CD4-positive, CD25-positive, alpha-beta regulatory T cell (primary cell): ENCODE data around the gene TEX19. TPM values are rescaled to one million over a fixed set of nuclear protein-coding genes. Genes with fewer than 3 reads are reported as not detected.
A peak's percentile ranks its signal among the peaks of the same experiment; 100 is the strongest.

ENCODE experiments used
- ATAC-seq, 2 donors: fragments of 150-1000 bp; cut with Tn5 transposase; one replicate each; pipeline ENCODE4 v1.10.0; 2021; ENCODE audit warnings: low read depth in 2 of 2, moderate number of reproducible peaks in 2 of 2, moderate library complexity in 1 of 2
- DNase-seq, 3 donors: peaks; one replicate each; pipeline versions ENCODE4 v3.0.0 to v3.0.0-alpha.2; 2012 to 2022; ENCODE audit warnings: mixed read lengths in 1 of 3
- H3K27ac ChIP-seq: one replicate; pipeline ENCODE4 v1.7.0; 2013; ENCODE audit warnings: mild to moderate bottlenecking, low read length; ENCODE audit not compliant: insufficient read depth, poor library complexity, severe bottlenecking
- H3K27me3 ChIP-seq: one replicate; pipeline ENCODE4 v1.7.0; 2013; ENCODE audit warnings: low read length; ENCODE audit not compliant: control insufficient read depth, insufficient read depth
- H3K36me3 ChIP-seq: one replicate; pipeline ENCODE4 v1.7.0; 2013; ENCODE audit warnings: mild to moderate bottlenecking, low read length, moderate library complexity; ENCODE audit not compliant: control insufficient read depth, insufficient read depth
- H3K4me1 ChIP-seq: 2 replicates; pipeline ENCODE4 v1.7.0; 2013; ENCODE audit warnings: mild to moderate bottlenecking, low read length; ENCODE audit not compliant: insufficient read depth, control insufficient read depth, poor library complexity, severe bottlenecking
- H3K4me3 ChIP-seq: one replicate; pipeline ENCODE4 v1.7.0; 2013; ENCODE audit warnings: low read depth, mild to moderate bottlenecking, low read length, moderate library complexity
- H3K9me3 ChIP-seq, 2 experiments: 1 replicate in 1 of 2; 2 replicates in 1 of 2; pipeline ENCODE4 v1.7.0; 2013; ENCODE audit warnings: low read length in 2 of 2, mild to moderate bottlenecking in 1 of 2, moderate library complexity in 1 of 2; ENCODE audit not compliant: control insufficient read depth in 2 of 2
- H3K27ac Mint-ChIP-seq, 3 donors: one replicate each; pipeline ENCODE4 v1.8.0; 2020 to 2022; ENCODE audit warnings: mild to moderate bottlenecking in 3 of 3, mixed read lengths in 3 of 3, moderate library complexity in 2 of 3
- H3K27me3 Mint-ChIP-seq: one replicate; pipeline ENCODE4 v1.8.0; 2022; ENCODE audit warnings: mild to moderate bottlenecking, mixed read lengths
- H3K36me3 Mint-ChIP-seq: one replicate; pipeline ENCODE4 v1.8.0; 2020; ENCODE audit warnings: mixed read lengths
- H3K4me1 Mint-ChIP-seq, 4 donors: one replicate each; pipeline ENCODE4 v1.8.0; 2020 to 2022; ENCODE audit warnings: mixed read lengths in 4 of 4, mild to moderate bottlenecking in 1 of 4
- H3K4me3 Mint-ChIP-seq, 4 donors: one replicate each; pipeline ENCODE4 v1.8.0; 2020 to 2022; ENCODE audit warnings: mild to moderate bottlenecking in 4 of 4, mixed read lengths in 4 of 4, moderate library complexity in 3 of 4
- H3K9me3 Mint-ChIP-seq, 7 donors: one replicate each; pipeline ENCODE4 v1.8.0; 2020 to 2022; ENCODE audit warnings: mixed read lengths in 7 of 7, mild to moderate bottlenecking in 3 of 7, moderate library complexity in 2 of 7
- polyA plus RNA-seq, 4 donors: library from polyadenylated mRNA; unstranded; fragments of 300-500 nt; fragmentation: Illumina TruSeq; gene quantifications; one replicate each; pipeline ENCODE4 v1.2.3, GENCODE V29; 2021
- total RNA-seq: library from RNA; stranded (reverse); gene quantifications from one replicate; pipeline ENCODE4 v1.2.3, GENCODE V29; 2022

TEX19 gene
- total and polyA plus RNA-seq, 5 donors from 2014 or later: not detected

DNA sequence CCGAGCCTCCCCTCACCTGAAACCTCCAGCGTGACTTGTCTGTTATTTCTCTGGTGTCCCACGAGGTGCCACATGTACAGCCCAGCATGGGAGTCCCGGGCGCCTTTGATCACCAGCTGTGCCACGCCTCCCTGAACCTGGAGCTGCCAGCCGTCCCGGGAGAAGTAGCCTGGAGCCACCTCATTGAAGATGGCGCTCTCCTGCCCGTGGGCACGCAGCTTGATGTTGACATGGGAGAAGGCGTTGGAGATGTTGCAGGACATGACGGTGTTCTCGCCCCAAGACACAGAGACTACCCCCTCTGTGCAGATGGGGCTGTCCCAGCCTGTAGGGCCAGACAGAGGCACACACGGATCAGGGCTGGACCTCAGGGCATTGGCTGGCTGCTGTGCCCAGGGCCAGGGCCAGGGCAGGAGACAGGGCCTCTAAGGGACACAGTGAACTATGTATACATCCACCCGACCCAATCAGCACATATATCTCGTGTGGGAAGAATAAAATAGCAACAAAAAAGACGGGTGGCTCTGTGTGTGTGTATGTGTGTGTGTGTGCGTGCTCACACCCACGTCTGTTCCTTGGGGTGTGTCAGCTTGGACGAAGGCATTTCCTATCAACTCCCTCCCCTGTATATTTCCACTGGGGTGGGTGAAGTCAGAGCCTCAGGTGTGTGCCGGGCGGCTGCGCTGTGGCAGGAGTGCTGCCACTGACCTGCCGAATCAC lies 34.3 kb upstream of the TEX19 start:
- Mint-ChIP-seq H3K36me3 (no peaks in the 10 kb centered on the region), H3K27ac (peak overlapping the region in 1 of 3 donors; percentile 25), H3K4me3 (peak overlapping the region in 2 of 4 donors; percentile 22 to 44), H3K9me3 (no peaks in the 10 kb centered on the region), H3K4me1 (peaks cover 0 to 18% (median 9%) of the 10 kb centered on the region in 4 donors), H3K27me3 (peaks cover 10% of the 10 kb centered on the region)
- no peaks in the 10 kb centered on the region for H3K27me3 ChIP-seq
- no peak overlapping the region for H3K4me3 ChIP-seq
- no peaks in the 10 kb centered on the region for H3K36me3 ChIP-seq
- no peaks in the 10 kb centered on the region for H3K9me3 ChIP-seq
- DNase-seq (no peak), ATAC-seq (no peak)
- H3K4me1 ChIP-seq: peaks cover 23% of the 10 kb centered on the region
- H3K27ac ChIP-seq: no peak overlapping the region

DNA sequence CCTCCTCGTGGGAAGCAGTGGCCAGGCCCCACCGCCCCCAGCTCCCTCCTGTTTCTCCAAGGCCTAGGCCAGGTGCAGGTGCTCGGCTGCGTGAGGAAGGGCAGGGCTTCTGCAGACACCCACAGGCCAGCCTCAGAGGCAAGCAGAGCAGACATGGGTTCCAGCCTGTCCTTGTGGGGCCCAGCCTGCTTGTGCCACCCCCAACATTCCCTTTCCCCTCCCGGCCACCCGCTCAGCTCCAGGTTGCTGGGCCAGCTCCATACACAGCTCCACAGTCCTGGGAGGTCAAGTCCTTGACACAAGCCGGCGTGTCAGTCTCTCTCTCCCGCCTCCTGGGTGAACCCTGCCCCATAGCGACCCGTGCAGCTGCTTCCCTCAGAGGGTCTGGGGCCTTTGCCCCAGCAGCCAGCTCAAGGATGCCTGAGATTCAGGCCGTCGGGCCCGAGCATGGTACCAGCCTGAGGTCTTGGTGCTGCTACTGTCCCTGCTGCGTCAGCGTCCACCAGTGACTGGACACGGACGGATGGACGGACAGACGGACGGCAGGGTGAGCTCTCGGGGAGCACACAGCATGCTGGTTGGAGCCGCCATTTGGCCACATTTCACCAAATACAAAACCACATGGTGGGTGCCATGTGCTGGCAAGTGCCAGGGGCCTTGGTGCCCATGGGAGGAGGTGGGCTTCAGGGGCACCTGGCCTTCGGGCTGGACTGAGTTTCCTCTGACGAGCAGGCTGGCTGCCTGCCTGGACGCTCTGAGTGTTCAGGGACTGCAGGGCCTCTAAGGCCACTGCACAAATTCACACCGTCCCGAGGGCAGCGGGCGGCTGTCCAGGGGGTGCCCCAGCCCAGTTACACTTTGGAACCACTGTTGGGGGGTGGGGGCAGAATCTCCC lies 33.5 kb upstream of the TEX19 start:
- Histone ChIP-seq H3K4me3 (no peak overlapping the region), H3K36me3 (no peaks in the 10 kb centered on the region), H3K27ac (no peak overlapping the region), H3K9me3 (no peaks in the 10 kb centered on the region), H3K27me3 (no peaks in the 10 kb centered on the region), H3K4me1 (peaks cover 22% of the 10 kb centered on the region)
- Mint-ChIP-seq H3K4me3 (peak overlapping the region in 2 of 4 donors; percentile 21 to 29), H3K27ac (no peak overlapping the region), H3K27me3 (peaks cover 10% of the 10 kb centered on the region), H3K36me3 (no peaks in the 10 kb centered on the region), H3K9me3 (no peaks in the 10 kb centered on the region), H3K4me1 (peaks cover 0 to 18% (median 9%) of the 10 kb centered on the region in 4 donors)
- DNase-seq (no peak), ATAC-seq (no peak)

DNA sequence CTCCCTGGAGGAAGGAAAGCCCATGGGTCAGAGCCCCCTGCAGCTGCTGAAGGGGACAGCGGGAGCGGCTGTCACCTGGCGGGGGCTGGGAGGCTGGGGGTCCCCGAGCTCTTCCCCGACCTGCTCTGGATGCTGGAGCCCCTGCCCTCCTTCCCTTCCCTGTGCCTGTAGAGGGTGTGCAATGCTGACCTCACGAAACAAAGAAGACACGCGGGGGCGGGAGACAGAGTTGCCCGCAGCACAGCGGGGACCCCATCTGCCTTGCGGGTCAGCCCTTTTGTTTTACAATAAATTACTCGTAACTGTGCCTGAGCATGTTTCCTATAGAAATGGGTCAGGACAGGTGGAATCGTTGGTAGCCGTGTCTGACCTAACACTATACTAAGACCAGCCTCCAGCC lies 31.8 kb upstream of the TEX19 start:
- H3K9me3 ChIP-seq: no peaks in the 10 kb centered on the region
- no peaks in the 10 kb centered on the region for H3K36me3 Mint-ChIP-seq
- no peaks in the 10 kb centered on the region for H3K27me3 ChIP-seq
- H3K36me3 ChIP-seq: no peaks in the 10 kb centered on the region
- H3K27ac ChIP-seq: no peak overlapping the region
- peaks cover 0 to 9% (median 5%) of the 10 kb centered on the region in 4 donors for H3K4me1 Mint-ChIP-seq
- H3K9me3 Mint-ChIP-seq: no peaks in the 10 kb centered on the region
- peaks cover 5% of the 10 kb centered on the region for H3K4me1 ChIP-seq
- H3K27ac Mint-ChIP-seq: no peak overlapping the region
- H3K4me3 Mint-ChIP-seq: no peak overlapping the region
- no peak overlapping the region for H3K4me3 ChIP-seq
- peaks cover 16% of the 10 kb centered on the region for H3K27me3 Mint-ChIP-seq
- ATAC-seq (no peak), DNase-seq (no peak)

DNA sequence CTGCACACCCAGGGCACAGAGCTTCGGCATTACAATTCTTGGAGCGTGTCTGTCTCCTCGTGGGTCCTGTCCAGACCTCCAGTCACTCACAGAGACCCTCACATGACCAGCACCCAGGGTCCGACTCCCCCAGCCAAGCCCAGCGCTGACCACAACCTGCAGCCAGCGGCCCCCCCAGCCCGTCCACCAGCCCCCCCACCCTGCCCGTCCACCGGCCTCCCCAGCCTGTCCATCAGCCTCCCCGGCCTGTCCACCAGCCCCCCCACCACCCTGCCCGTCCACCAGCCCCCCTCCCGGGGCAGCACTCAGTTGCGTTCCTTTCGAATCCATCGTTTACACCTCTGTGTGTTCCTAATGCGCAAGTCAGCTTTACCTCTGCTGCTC lies 31.3 kb upstream of the TEX19 start:
- no peak overlapping the region for H3K4me3 Mint-ChIP-seq
- Histone ChIP-seq H3K36me3 (no peaks in the 10 kb centered on the region), H3K4me1 (peaks cover 5% of the 10 kb centered on the region), H3K27me3 (no peaks in the 10 kb centered on the region), H3K27ac (no peak overlapping the region), H3K4me3 (no peak overlapping the region), H3K9me3 (no peaks in the 10 kb centered on the region)
- H3K36me3 Mint-ChIP-seq: no peaks in the 10 kb centered on the region
- no peak for DNase-seq
- H3K4me1 Mint-ChIP-seq: peaks cover 0 to 12% (median 6%) of the 10 kb centered on the region in 4 donors
- H3K27ac Mint-ChIP-seq: no peak overlapping the region
- H3K9me3 Mint-ChIP-seq: no peaks in the 10 kb centered on the region
- peaks cover 21% of the 10 kb centered on the region for H3K27me3 Mint-ChIP-seq
- no peak for ATAC-seq

- Mint-ChIP-seq H3K4me1 (peaks cover 0 to 15% (median 10%) of the 10 kb centered on the region in 4 donors), H3K27me3 (peaks cover 24% of the 10 kb centered on the region), H3K9me3 (no peaks in the 10 kb centered on the region), H3K4me3 (no peak overlapping the region), H3K27ac (no peak overlapping the region), H3K36me3 (no peaks in the 10 kb centered on the region)
- no peaks in the 10 kb centered on the region for H3K36me3 ChIP-seq
- H3K9me3 ChIP-seq: no peaks in the 10 kb centered on the region
- DNase-seq: no peak
- ATAC-seq: no peak
- peaks cover 11% of the 10 kb centered on the region for H3K4me1 ChIP-seq
- H3K27me3 ChIP-seq: no peaks in the 10 kb centered on the region
- no peak overlapping the region for H3K4me3 ChIP-seq
- H3K27ac ChIP-seq: no peak overlapping the region
Observed at GRCh38 chr17:82328141-82328993, 30.7 kb upstream of the TEX19 start.

DNA sequence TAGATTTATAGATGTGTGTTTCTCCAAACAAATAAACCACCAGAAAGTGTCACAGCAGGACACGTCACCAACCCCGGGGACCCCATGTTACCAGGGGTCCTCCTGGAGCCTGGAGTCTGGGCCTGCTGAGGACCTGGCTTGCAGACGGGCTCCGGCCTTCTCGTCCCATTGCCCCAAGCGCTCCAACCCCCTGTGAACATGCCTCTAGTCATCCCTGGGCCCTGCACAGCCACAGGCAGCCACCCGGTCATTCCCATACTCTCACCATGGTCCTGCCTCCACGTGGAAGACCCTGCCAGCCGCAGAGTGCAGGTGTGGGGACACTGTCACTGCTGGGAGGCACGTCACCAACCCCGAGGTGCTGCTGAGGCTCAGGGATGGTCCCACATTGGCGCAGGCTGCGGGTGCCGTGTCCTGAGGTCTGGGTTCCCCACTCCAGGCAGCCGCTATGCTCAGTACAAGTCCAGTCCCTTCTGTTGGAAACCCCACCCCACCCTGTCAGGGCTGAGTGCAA lies 30.0 kb upstream of the TEX19 start:
- no peak overlapping the region for H3K27ac Mint-ChIP-seq
- DNase-seq: no peak

DNA sequence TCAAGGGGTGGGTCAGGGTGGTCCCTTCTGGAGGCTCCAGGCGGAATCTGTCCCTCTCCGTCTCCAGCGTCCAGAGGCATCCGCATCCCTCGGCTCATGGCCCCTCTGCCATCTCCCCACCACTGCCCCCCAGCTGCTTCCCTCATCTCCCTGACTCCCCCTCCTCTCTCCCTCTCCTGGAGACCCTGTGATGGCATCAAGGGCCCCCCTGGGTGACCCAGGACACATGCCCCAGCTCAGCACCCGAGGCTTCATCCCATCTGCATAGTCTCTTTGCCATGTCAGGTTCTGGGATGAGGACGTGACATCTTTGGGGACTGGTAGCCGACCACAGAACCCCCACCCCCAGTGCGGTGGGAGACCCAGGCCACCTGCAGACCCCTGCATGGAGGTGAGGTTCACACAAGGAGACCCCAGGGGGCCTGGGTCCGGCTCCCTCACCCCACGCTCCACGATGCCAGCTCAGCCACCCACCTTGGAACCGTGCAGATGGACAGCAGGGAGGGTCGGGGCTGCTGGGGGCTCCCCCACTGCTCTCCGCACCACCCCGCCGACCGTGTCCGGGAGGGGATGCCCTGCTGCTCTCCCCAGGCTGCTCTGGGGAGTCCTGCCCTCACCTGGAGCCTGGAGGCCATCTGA lies 29.2 kb upstream of the TEX19 start:
- H3K4me1 ChIP-seq: peaks cover 25% of the 10 kb centered on the region
- Mint-ChIP-seq H3K27me3 (peaks cover 26% of the 10 kb centered on the region), H3K36me3 (no peaks in the 10 kb centered on the region), H3K27ac (no peak overlapping the region), H3K4me3 (peak overlapping the region in 1 of 4 donors; percentile 43), H3K4me1 (peaks cover 0 to 18% (median 8%) of the 10 kb centered on the region in 4 donors), H3K9me3 (no peaks in the 10 kb centered on the region)
- H3K9me3 ChIP-seq: no peaks in the 10 kb centered on the region
- ATAC-seq: no peak
- no peaks in the 10 kb centered on the region for H3K27me3 ChIP-seq
- no peak for DNase-seq
- H3K36me3 ChIP-seq: no peaks in the 10 kb centered on the region
- no peak overlapping the region for H3K4me3 ChIP-seq
- no peak overlapping the region for H3K27ac ChIP-seq

More for the DNA sequence above, 30.0 kb upstream of the TEX19 start:
- Mint-ChIP-seq H3K4me3 (no peak overlapping the region), H3K27me3 (peaks cover 24% of the 10 kb centered on the region), H3K36me3 (no peaks in the 10 kb centered on the region), H3K4me1 (peaks cover 0 to 15% (median 10%) of the 10 kb centered on the region in 4 donors), H3K9me3 (no peaks in the 10 kb centered on the region)
- peaks cover 17% of the 10 kb centered on the region for H3K4me1 ChIP-seq
- H3K27ac ChIP-seq: no peak overlapping the region
- no peaks in the 10 kb centered on the region for H3K36me3 ChIP-seq
- no peaks in the 10 kb centered on the region for H3K9me3 ChIP-seq
- no peak overlapping the region for H3K4me3 ChIP-seq
- no peak for ATAC-seq
- H3K27me3 ChIP-seq: no peaks in the 10 kb centered on the region
